Liver (tissue), 9 donors: ENCODE results near the gene F8. TPM values are rescaled to one million over a fixed set of nuclear protein-coding genes. Genes with fewer than 3 reads are reported as not detected.

ENCODE experiments used
- DNase-seq: peaks from one replicate; pipeline ENCODE4 v3.0.0-alpha.2; 2017; ENCODE audit warnings: low spot score
- H3K27ac ChIP-seq, 2 donors: one replicate each; pipeline ENCODE4 v1.7.0; 2013; ENCODE audit warnings: inconsistent platforms in 2 of 2, low read length in 2 of 2, control low read depth in 1 of 2, low read depth in 1 of 2, mild to moderate bottlenecking in 1 of 2
- H3K27me3 ChIP-seq, 4 donors: one replicate each; pipeline versions ENCODE4 v1.6.1 to v1.7.0; 2013; ENCODE audit warnings: low read length in 3 of 4, inconsistent platforms in 1 of 4, mild to moderate bottlenecking in 1 of 4, moderate library complexity in 1 of 4; ENCODE audit not compliant: control insufficient read depth in 4 of 4, insufficient read depth in 4 of 4
- H3K36me3 ChIP-seq, 4 donors: one replicate each; pipeline versions ENCODE4 v1.6.1 to v1.7.0; 2013; ENCODE audit warnings: low read length in 3 of 4, mild to moderate bottlenecking in 3 of 4, low read depth in 1 of 4, moderate library complexity in 1 of 4; ENCODE audit not compliant: control insufficient read depth in 4 of 4, insufficient read depth in 3 of 4
- H3K4me1 ChIP-seq, 4 donors: one replicate each; pipeline versions ENCODE4 v1.6.1 to v1.7.0; 2013; ENCODE audit warnings: low read length in 3 of 4, mild to moderate bottlenecking in 3 of 4, moderate library complexity in 1 of 4; ENCODE audit not compliant: control insufficient read depth in 4 of 4, insufficient read depth in 4 of 4
- H3K4me3 ChIP-seq, 3 donors: one replicate each; pipeline versions ENCODE4 v1.6.1 to v1.7.0; 2013; ENCODE audit warnings: low read length in 3 of 3, control low read depth in 1 of 3, low read depth in 1 of 3, mild to moderate bottlenecking in 1 of 3
- H3K9ac ChIP-seq, 2 donors: one replicate each; pipeline ENCODE4 v1.7.0; 2013; ENCODE audit warnings: low read length in 2 of 2, mild to moderate bottlenecking in 2 of 2, moderate library complexity in 2 of 2, control low read depth in 1 of 2, low read depth in 1 of 2
- H3K9me3 ChIP-seq, 4 donors: one replicate each; pipeline versions ENCODE4 v1.6.1 to v1.7.0; 2013; ENCODE audit warnings: low read length in 3 of 4; ENCODE audit not compliant: control insufficient read depth in 4 of 4
- ATF3 ChIP-seq: IDR thresholded peaks from 2 replicates; pipeline ENCODE4 v1.6.1; 2016; ENCODE audit warnings: antibody characterized with exemption
- CTCF ChIP-seq: fragments of 150-350 bp; IDR thresholded peaks from 2 replicates; pipeline ENCODE4 v1.5.1; 2017; ENCODE audit warnings: improper control_type of control experiment, low read depth, low read length; ENCODE audit not compliant: missing input control
- EGR1 ChIP-seq, 2 donors: IDR thresholded peaks; 2 replicates each; pipeline ENCODE4 v1.6.1; 2016 to 2018; ENCODE audit warnings: antibody characterized with exemption in 2 of 2, low read depth in 2 of 2
- FOXA1 ChIP-seq: IDR thresholded peaks from 2 replicates; pipeline ENCODE4 v1.6.1; 2016; ENCODE audit warnings: antibody characterized with exemption
- GABPA ChIP-seq, 2 donors: IDR thresholded peaks in 1 of 2; conservative IDR thresholded peaks in 1 of 2; 2 replicates each; pipeline ENCODE4 v1.6.1; 2016; ENCODE audit warnings: antibody characterized with exemption in 2 of 2, mild to moderate bottlenecking in 1 of 2, moderate library complexity in 1 of 2
- HNF4A ChIP-seq, 2 donors: conservative IDR thresholded peaks; 2 replicates each; pipeline ENCODE4 v1.6.1; 2016; ENCODE audit warnings: antibody characterized with exemption in 2 of 2, mild to moderate bottlenecking in 2 of 2
- HNF4G ChIP-seq: IDR thresholded peaks from 2 replicates; pipeline ENCODE4 v1.6.1; 2016; ENCODE audit warnings: antibody characterized with exemption
- JUND ChIP-seq, 2 donors: IDR thresholded peaks; 2 replicates each; pipeline ENCODE4 v1.6.1; 2016; ENCODE audit warnings: antibody characterized with exemption in 2 of 2
- NR2F2 ChIP-seq: IDR thresholded peaks from 2 replicates; pipeline ENCODE4 v1.6.1; 2016; ENCODE audit warnings: antibody characterized with exemption
- RAD21 ChIP-seq, 2 donors: IDR thresholded peaks; 2 replicates each; pipeline ENCODE4 v1.6.1; 2016; ENCODE audit warnings: antibody characterized with exemption in 2 of 2, mild to moderate bottlenecking in 2 of 2
- RXRA ChIP-seq, 2 donors: IDR thresholded peaks; 2 replicates each; pipeline ENCODE4 v1.6.1; 2017 to 2018; ENCODE audit warnings: antibody characterized with exemption in 2 of 2, mild to moderate bottlenecking in 1 of 2
- SP1 ChIP-seq: IDR thresholded peaks from 2 replicates; pipeline ENCODE4 v1.6.1; 2018; ENCODE audit warnings: antibody characterized with exemption, mild to moderate bottlenecking
- TAF1 ChIP-seq: conservative IDR thresholded peaks from 2 replicates; pipeline ENCODE4 v1.6.1; 2016; ENCODE audit warnings: antibody characterized with exemption, mild to moderate bottlenecking
- YY1 ChIP-seq: IDR thresholded peaks from 2 replicates; pipeline ENCODE4 v1.6.1; 2016; ENCODE audit warnings: antibody characterized with exemption, mild to moderate bottlenecking
- ZBTB33 ChIP-seq: IDR thresholded peaks from 2 replicates; pipeline ENCODE4 v1.6.1; 2016; ENCODE audit warnings: antibody characterized with exemption
- WGBS: extraction: QIAGEN DNeasy Blood & Tissue Kit; methylation state at CpG from one replicate; pipeline ENCODE4 v1.1.7; 2013; 5-methylcytosine and 5-hydroxymethylcytosine counted together
- polyA plus RNA-seq, 2 donors: library from polyadenylated mRNA; stranded (reverse) in 1 of 2; unstranded in 1 of 2; fragments of 200-250 nt in 1 of 2; fragments of >200 nt in 1 of 2; fragmentation: Nextera tagmentation in 1 of 2; extraction: Ambion mirVana in 1 of 2; gene quantifications; one replicate each; pipeline versions ENCODE4 v1.2.1 to v1.2.3, GENCODE V29; 2013 to 2015
- total RNA-seq, 2 donors: library from RNA; depleted of rRNA; stranded (reverse); fragments of >200 nt; gene quantifications; one replicate each; pipeline ENCODE4 v1.2.3, GENCODE V29; 2014
- TF ChIP-seq, protein P1 (sequence below): IDR thresholded peaks from 2 replicates; pipeline ENCODE4 v1.6.1; 2016; ENCODE audit warnings: antibody characterized with exemption
- TF ChIP-seq, protein P2 (sequence below): IDR thresholded peaks from 2 replicates; pipeline ENCODE4 v1.6.1; 2016; ENCODE audit warnings: antibody characterized with exemption, mild to moderate bottlenecking
- donor health status: healthy.
- donor health status: healthy.
- donor health status: healthy.
- donor health status: healthy.
- donor health status: healthy.

Gene F8
- total and polyA plus RNA-seq, 4 donors, result 8.0 to 22.3 (median 13.8) TPM

GRCh38 chrX:154981116-154981411 is 41.5 kb downstream of the F8 start:
- peaks cover 0 to 10% (median 4%) of the 10 kb centered on the region in 4 donors for H3K4me1 ChIP-seq
- no peaks in the 10 kb centered on the region for H3K27me3 ChIP-seq
- H3K4me3 ChIP-seq, result no peak overlapping the region
- peak in 1 of 2 donors; percentile 33 for TF ChIP-seq RAD21 (IDR thresholded peaks at IDR 0.05)
- no peak for TF ChIP-seq HNF4G
- no peak for DNase-seq
- 22% methylated on average over 6 of the region's 6 CpGs for WGBS
- H3K9ac ChIP-seq, result peak overlapping the region in 1 of 2 donors; percentile 40
- no peaks in the 10 kb centered on the region for H3K36me3 ChIP-seq
- H3K9me3 ChIP-seq, result no peaks in the 10 kb centered on the region
- no peak overlapping the region for H3K27ac ChIP-seq

GRCh38 chrX:154980330-154981115 is 42.0 kb downstream of the F8 start:
- 11% methylated on average over 11 of the region's 11 CpGs for WGBS
- Histone ChIP-seq H3K4me3 (peak overlapping the region; percentile 31 to 54 (median 37)), H3K4me1 (peaks cover 0 to 10% (median 4%) of the 10 kb centered on the region in 4 donors), H3K36me3 (no peaks in the 10 kb centered on the region), H3K27me3 (no peaks in the 10 kb centered on the region), H3K9ac (peak overlapping the region; percentile 40 to 69), H3K27ac (no peak overlapping the region), H3K9me3 (no peaks in the 10 kb centered on the region)
- DNase-seq, result peak; percentile 77
- peak in 1 of 2 donors; percentile 32 for TF ChIP-seq HNF4A (conservative IDR thresholded peaks at IDR 0.05)
- TF ChIP-seq CTCF, result peak; percentile 79
- TF ChIP-seq RAD21 (IDR thresholded peaks at IDR 0.05), result peak; percentile 94 to 97
- TF ChIP-seq, protein P1, sequence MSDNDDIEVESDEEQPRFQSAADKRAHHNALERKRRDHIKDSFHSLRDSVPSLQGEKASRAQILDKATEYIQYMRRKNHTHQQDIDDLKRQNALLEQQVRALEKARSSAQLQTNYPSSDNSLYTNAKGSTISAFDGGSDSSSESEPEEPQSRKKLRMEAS, result no peak
- no peak for TF ChIP-seq EGR1 (IDR thresholded peaks at IDR 0.05; ENCODE audit: low read depth in 2 of 2)
- no peak for TF ChIP-seq NR2F2
- peak; percentile 11 to 31 for TF ChIP-seq RXRA (IDR thresholded peaks at IDR 0.05)
- no peak for TF ChIP-seq SP1

GRCh38 chrX:154979629-154980028 is 42.9 kb downstream of the F8 start:
- WGBS, result 94% methylated on average over 4 of the region's 4 CpGs
- Histone ChIP-seq H3K9ac (no peak overlapping the region), H3K27ac (no peak overlapping the region), H3K36me3 (no peaks in the 10 kb centered on the region), H3K4me1 (peaks cover 0 to 10% (median 4%) of the 10 kb centered on the region in 4 donors), H3K4me3 (no peak overlapping the region), H3K27me3 (no peaks in the 10 kb centered on the region), H3K9me3 (no peaks in the 10 kb centered on the region)
- no peak for DNase-seq
- TF ChIP-seq EGR1 (IDR thresholded peaks at IDR 0.05; ENCODE audit: low read depth in 2 of 2), result no peak
- no peak for TF ChIP-seq ZBTB33
- TF ChIP-seq TAF1, result no peak
- TF ChIP-seq, protein P2, sequence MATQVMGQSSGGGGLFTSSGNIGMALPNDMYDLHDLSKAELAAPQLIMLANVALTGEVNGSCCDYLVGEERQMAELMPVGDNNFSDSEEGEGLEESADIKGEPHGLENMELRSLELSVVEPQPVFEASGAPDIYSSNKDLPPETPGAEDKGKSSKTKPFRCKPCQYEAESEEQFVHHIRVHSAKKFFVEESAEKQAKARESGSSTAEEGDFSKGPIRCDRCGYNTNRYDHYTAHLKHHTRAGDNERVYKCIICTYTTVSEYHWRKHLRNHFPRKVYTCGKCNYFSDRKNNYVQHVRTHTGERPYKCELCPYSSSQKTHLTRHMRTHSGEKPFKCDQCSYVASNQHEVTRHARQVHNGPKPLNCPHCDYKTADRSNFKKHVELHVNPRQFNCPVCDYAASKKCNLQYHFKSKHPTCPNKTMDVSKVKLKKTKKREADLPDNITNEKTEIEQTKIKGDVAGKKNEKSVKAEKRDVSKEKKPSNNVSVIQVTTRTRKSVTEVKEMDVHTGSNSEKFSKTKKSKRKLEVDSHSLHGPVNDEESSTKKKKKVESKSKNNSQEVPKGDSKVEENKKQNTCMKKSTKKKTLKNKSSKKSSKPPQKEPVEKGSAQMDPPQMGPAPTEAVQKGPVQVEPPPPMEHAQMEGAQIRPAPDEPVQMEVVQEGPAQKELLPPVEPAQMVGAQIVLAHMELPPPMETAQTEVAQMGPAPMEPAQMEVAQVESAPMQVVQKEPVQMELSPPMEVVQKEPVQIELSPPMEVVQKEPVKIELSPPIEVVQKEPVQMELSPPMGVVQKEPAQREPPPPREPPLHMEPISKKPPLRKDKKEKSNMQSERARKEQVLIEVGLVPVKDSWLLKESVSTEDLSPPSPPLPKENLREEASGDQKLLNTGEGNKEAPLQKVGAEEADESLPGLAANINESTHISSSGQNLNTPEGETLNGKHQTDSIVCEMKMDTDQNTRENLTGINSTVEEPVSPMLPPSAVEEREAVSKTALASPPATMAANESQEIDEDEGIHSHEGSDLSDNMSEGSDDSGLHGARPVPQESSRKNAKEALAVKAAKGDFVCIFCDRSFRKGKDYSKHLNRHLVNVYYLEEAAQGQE, result no peak
- TF ChIP-seq RAD21 (IDR thresholded peaks at IDR 0.05), result no peak
- no peak for TF ChIP-seq YY1
- TF ChIP-seq HNF4A (conservative IDR thresholded peaks at IDR 0.05), result no peak
- no peak for TF ChIP-seq ATF3
- TF ChIP-seq SP1, result no peak
- no peak for TF ChIP-seq FOXA1
- no peak for TF ChIP-seq GABPA (IDR thresholded peaks at IDR 0.05 in 1 of 2, conservative IDR thresholded peaks at IDR 0.05 in 1 of 2)
- no peak for TF ChIP-seq HNF4G
- no peak for TF ChIP-seq CTCF
- TF ChIP-seq JUND (IDR thresholded peaks at IDR 0.05), result no peak
